HepG2 (cell line): ENCODE measurements around the gene VAMP2. TPM values are rescaled to one million over a fixed set of nuclear protein-coding genes. Genes with fewer than 3 reads are reported as not detected.
A peak's percentile ranks its signal among the peaks of the same experiment; 100 is the strongest.

ENCODE experiments used
- ARNTL ChIP-seq: sonication (generic); formaldehyde crosslinking; IDR thresholded peaks from 2 replicates; pipeline ENCODE4 v1.4.0; 2020; ENCODE audit warnings: mild to moderate bottlenecking, missing genetic modification reagents
- FOXJ3 ChIP-seq: sonication (generic); formaldehyde crosslinking; IDR thresholded peaks from 2 replicates; pipeline ENCODE4 v1.4.0; 2020; ENCODE audit warnings: missing genetic modification reagents, mild to moderate bottlenecking, borderline replicate concordance
- IKZF4 ChIP-seq: sonication (generic); formaldehyde crosslinking; IDR thresholded peaks from 2 replicates; pipeline ENCODE4 v1.5.1; 2020; ENCODE audit warnings: borderline replicate concordance, mild to moderate bottlenecking, low read depth, missing genetic modification reagents; ENCODE audit errors: not compliant biosample characterization
- KMT2A ChIP-seq: sonication (generic); formaldehyde crosslinking; IDR thresholded peaks from 2 replicates; pipeline ENCODE4 v1.4.0; 2020; ENCODE audit warnings: missing genetic modification reagents
- POGK ChIP-seq: sonication (generic); formaldehyde crosslinking; conservative IDR thresholded peaks from 2 replicates; pipeline ENCODE4 v1.8.0; 2022; ENCODE audit warnings: mild to moderate bottlenecking, moderate library complexity, missing genetic modification reagents
- RBM39 ChIP-seq: fragments of 200-400 bp; formaldehyde crosslinking; IDR thresholded peaks from one replicate; pipeline ENCODE4 v1.6.1; 2018; ENCODE audit warnings: antibody characterized with exemption, mild to moderate bottlenecking, low read depth, low read length; ENCODE audit not compliant: poor library complexity, severe bottlenecking
- SP5 ChIP-seq: IDR thresholded peaks from 2 replicates; pipeline ENCODE4 v1.6.1; 2016; ENCODE audit warnings: low read depth, borderline replicate concordance
- STAT5B ChIP-seq: sonication (generic); formaldehyde crosslinking; IDR thresholded peaks from 2 replicates; pipeline ENCODE4 v1.4.0; 2020; ENCODE audit warnings: missing genetic modification reagents
- THAP11 ChIP-seq: IDR thresholded peaks from 2 replicates; pipeline ENCODE4 v1.6.1; 2016; ENCODE audit warnings: missing biosample characterization, missing genetic modification reagents
- ZBTB46 ChIP-seq: sonication (generic); formaldehyde crosslinking; IDR thresholded peaks from 2 replicates; pipeline ENCODE4 v1.4.0; 2020; ENCODE audit warnings: mild to moderate bottlenecking, missing genetic modification reagents, borderline replicate concordance
- ZNF225 ChIP-seq: sonication (generic); formaldehyde crosslinking; IDR thresholded peaks from 2 replicates; pipeline ENCODE4 v1.4.0; 2020; ENCODE audit warnings: mild to moderate bottlenecking, missing genetic modification reagents
- ZNF263 ChIP-seq: sonication (generic); formaldehyde crosslinking; IDR thresholded peaks from 2 replicates; pipeline ENCODE4 v1.4.0; 2020; ENCODE audit warnings: missing genetic modification reagents
- ZNF276 ChIP-seq: sonication (generic); formaldehyde crosslinking; IDR thresholded peaks from 2 replicates; pipeline ENCODE4 v1.4.0; 2020; ENCODE audit warnings: mild to moderate bottlenecking, low read depth, missing genetic modification reagents
- ZNF446 ChIP-seq: sonication (generic); formaldehyde crosslinking; IDR thresholded peaks from 2 replicates; pipeline ENCODE4 v1.5.0; 2020; ENCODE audit warnings: mild to moderate bottlenecking, missing genetic modification reagents
- ZNF569 ChIP-seq: sonication (generic); formaldehyde crosslinking; IDR thresholded peaks from 2 replicates; pipeline ENCODE4 v1.5.0; 2020; ENCODE audit warnings: mild to moderate bottlenecking, missing genetic modification reagents, moderate library complexity, borderline replicate concordance
- ZNF570 ChIP-seq: sonication (generic); formaldehyde crosslinking; IDR thresholded peaks from 2 replicates; pipeline ENCODE4 v1.4.0; 2020; ENCODE audit warnings: mild to moderate bottlenecking, missing genetic modification reagents, borderline replicate concordance
- ZNF577 ChIP-seq: sonication (generic); formaldehyde crosslinking; IDR thresholded peaks from 2 replicates; pipeline ENCODE4 v1.4.0; 2020; ENCODE audit warnings: mild to moderate bottlenecking, low read depth, missing genetic modification reagents, borderline replicate concordance
- ZNF629 ChIP-seq: sonication (generic); formaldehyde crosslinking; conservative IDR thresholded peaks from 2 replicates; pipeline ENCODE4 v1.5.0; 2020; ENCODE audit warnings: missing genetic modification reagents
- ZNF775 ChIP-seq: sonication (generic); formaldehyde crosslinking; IDR thresholded peaks from 2 replicates; pipeline ENCODE4 v1.4.0; 2020; ENCODE audit warnings: missing genetic modification reagents, mild to moderate bottlenecking, moderate library complexity, borderline replicate concordance
- ZNF792 ChIP-seq: IDR thresholded peaks from 2 replicates; pipeline ENCODE4 v1.6.1; 2016
- ZSCAN21 ChIP-seq: sonication (generic); formaldehyde crosslinking; IDR thresholded peaks from 2 replicates; pipeline ENCODE4 v1.8.0; 2022; ENCODE audit warnings: mild to moderate bottlenecking, missing genetic modification reagents, moderate library complexity, borderline replicate concordance
- polyA plus RNA-seq, 8 experiments: library from polyadenylated mRNA; depleted of rRNA in 3 of 8; stranded (reverse) in 7 of 8; unstranded in 1 of 8; fragments of >200 nt; fragmentation: Illumina TruSeq in 4 of 8; extraction: Trizol in 4 of 8; gene quantifications; 2 replicates each; pipeline versions ENCODE4 v1.2.1 to v1.2.3, GENCODE V29; 2011 to 2016; ENCODE audit warnings: low read depth in 4 of 8, missing spikeins in 1 of 8, mixed read lengths in 1 of 8; ENCODE audit not compliant: insufficient read depth in 1 of 8
- total RNA-seq, 5 experiments: library from RNA; depleted of rRNA; stranded (reverse); fragments of >200 nt; fragmentation: Illumina TruSeq; extraction: Trizol; gene quantifications; 2 replicates each; pipeline ENCODE4 v1.2.3, GENCODE V29; 2016; ENCODE audit warnings: low read depth in 1 of 5
- TF ChIP-seq, protein P1 (sequence below): sonication (generic); formaldehyde crosslinking; IDR thresholded peaks from 2 replicates; pipeline ENCODE4 v1.4.0; 2020; ENCODE audit warnings: mild to moderate bottlenecking, missing genetic modification reagents

Gene VAMP2
- total and polyA plus RNA-seq, 2 of the 13 experiments (the other 11 are each of a cell fraction or from before 2014, with no cell fraction given), result 3.9 to 17.2 TPM

DNA sequence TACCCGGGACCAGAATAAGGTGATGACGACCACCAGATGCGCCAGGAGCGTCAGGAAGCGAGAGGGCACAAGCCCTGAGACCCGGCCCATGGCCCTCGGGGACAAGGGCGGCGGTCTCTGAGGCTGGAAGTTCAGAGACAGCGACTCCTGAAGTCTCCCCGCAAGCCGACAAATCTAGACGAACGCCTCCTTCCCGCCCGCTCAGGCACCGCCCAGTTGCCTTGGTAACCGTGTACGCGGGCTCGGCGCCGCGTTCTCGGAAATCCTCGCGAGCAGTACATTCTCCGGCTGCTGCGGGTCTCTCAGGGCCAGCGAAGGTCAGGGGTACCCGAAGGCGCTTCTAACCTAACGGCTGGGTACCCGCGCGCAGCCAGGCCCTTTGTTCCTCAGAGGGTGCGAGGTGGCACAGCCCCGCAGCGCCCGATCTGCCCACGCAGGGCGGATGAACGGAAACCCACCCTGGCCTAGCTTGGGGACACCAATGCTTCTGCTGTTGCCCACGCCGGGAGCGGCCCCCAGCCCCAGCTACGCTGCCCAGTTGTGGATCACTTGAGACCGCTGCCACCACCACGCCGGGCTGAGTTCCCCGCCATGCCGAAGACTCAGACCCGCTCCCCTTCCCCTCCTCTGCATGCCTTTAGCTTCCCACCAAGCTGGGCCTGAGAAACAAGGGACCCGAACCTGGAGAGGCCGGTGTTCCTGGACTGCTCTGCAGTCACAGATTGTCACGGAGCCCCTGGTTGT lies 13.6 kb upstream of the VAMP2 start, which contains the start of gene TMEM107 (continued):
- TF ChIP-seq POGK (CRISPR knock-in tag) (no peak), STAT5B (CRISPR knock-in tag) (no peak), ZNF569 (CRISPR knock-in tag) (no peak), ARNTL (CRISPR knock-in tag) (no peak), SP5 (CRISPR knock-in tag) (no peak), ZNF570 (CRISPR knock-in tag) (no peak), ZNF577 (CRISPR knock-in tag) (no peak), ZBTB46 (CRISPR knock-in tag) (no peak), ZNF276 (CRISPR knock-in tag) (peak; percentile 70; the same call in 1 of the 2 replicates), ZNF775 (CRISPR knock-in tag) (no peak), ZNF629 (CRISPR knock-in tag) (no peak), RBM39 (no peak), ZNF792 (CRISPR knock-in tag) (no peak), ZNF446 (CRISPR knock-in tag) (no peak), THAP11 (CRISPR knock-in tag) (no peak; the same call in 1 of the 2 replicates), FOXJ3 (CRISPR knock-in tag) (no peak), IKZF4 (peak; percentile 54), ZNF263 (CRISPR knock-in tag) (0 out of 2 replicates have a peak, but pooled peaks have one; percentile 27), ZSCAN21 (CRISPR knock-in tag) (peak; percentile 86; the same call in 1 of the 2 replicates), KMT2A (CRISPR knock-in tag) (no peak), ZNF225 (CRISPR knock-in tag) (no peak)
- TF ChIP-seq, protein P1, sequence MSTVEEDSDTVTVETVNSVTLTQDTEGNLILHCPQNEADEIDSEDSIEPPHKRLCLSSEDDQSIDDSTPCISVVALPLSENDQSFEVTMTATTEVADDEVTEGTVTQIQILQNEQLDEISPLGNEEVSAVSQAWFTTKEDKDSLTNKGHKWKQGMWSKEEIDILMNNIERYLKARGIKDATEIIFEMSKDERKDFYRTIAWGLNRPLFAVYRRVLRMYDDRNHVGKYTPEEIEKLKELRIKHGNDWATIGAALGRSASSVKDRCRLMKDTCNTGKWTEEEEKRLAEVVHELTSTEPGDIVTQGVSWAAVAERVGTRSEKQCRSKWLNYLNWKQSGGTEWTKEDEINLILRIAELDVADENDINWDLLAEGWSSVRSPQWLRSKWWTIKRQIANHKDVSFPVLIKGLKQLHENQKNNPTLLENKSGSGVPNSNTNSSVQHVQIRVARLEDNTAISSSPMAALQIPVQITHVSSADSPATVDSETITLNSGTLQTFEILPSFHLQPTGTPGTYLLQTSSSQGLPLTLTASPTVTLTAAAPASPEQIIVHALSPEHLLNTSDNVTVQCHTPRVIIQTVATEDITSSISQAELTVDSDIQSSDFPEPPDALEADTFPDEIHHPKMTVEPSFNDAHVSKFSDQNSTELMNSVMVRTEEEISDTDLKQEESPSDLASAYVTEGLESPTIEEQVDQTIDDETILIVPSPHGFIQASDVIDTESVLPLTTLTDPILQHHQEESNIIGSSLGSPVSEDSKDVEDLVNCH (CRISPR knock-in tag), result no peak
